Loucy (cell line): ENCODE data around the gene PCDHGA4.
"Not testable (repeated sequence)": the region's sequence is repeated elsewhere in the genome, so short reads cannot be mapped to it uniquely, and the experiment has no call there.

Source experiments
- CTCF ChIP-seq: fragments of 200-600 bp; sonication (generic); conservative IDR thresholded peaks from 2 replicates; pipeline ENCODE4 v1.5.1; 2014; ENCODE audit warnings: mild to moderate bottlenecking, antibody characterized with exemption, low read length
- EZH2phosphoT487 ChIP-seq: fragments of 200-600 bp; IDR thresholded peaks from 2 replicates; pipeline ENCODE4 v1.6.1; 2018; ENCODE audit warnings: antibody characterized with exemption, mild to moderate bottlenecking, moderate library complexity, borderline replicate concordance

DNA sequence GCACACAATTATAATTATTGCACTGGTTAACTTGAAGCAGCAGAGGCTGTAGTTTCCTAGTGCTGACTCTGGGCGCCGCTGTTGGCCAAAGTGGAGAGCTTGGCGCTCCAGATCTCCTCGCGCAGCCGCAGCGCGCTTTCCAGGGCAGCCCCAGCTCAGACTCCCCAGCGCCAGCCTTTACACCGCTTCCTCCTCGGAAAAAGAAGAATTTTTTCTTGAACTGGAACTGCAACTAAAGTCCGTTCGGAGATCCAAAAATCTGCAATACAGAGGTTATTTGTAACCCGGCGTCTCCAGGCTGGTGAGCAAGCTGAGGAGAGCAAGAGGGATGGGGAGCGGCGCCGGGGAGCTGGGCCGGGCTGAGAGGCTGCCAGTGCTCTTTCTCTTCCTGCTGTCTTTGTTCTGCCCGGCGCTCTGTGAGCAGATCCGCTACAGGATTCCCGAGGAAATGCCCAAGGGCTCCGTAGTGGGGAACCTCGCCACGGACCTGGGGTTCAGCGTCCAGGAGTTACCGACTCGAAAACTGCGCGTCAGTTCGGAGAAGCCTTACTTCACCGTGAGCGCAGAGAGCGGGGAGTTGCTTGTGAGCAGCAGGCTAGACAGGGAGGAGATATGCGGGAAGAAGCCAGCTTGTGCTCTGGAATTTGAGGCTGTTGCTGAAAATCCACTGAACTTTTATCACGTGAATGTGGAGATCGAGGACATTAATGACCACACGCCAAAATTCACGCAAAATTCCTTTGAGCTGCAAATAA, 32.9 kb downstream of the PCDHGA4 start, which contains the start of gene PCDHGB4:
- TF ChIP-seq CTCF, EZH2phosphoT487: not testable (repeated sequence)
